Testis (tissue), 2 donors: ENCODE results near the gene RPTOR.

Experiments
- POLR2A ChIP-seq: fragments of 450-650 bp; IDR thresholded peaks from one replicate; pipeline ENCODE4 v1.6.1; 2017; ENCODE audit warnings: antibody characterized with exemption, mild to moderate bottlenecking, moderate library complexity
- TF ChIP-seq, protein P1 (sequence below), 3 experiments: fragments of 450-650 bp in 2 of 3; fragments of 200-600 bp in 1 of 3; sonication (generic) in 1 of 3; IDR thresholded peaks; one replicate each; pipeline ENCODE4 v1.5.1; 2016 to 2019; ENCODE audit warnings: antibody characterized with exemption in 3 of 3, mild to moderate bottlenecking in 2 of 3, moderate library complexity in 1 of 3

DNA sequence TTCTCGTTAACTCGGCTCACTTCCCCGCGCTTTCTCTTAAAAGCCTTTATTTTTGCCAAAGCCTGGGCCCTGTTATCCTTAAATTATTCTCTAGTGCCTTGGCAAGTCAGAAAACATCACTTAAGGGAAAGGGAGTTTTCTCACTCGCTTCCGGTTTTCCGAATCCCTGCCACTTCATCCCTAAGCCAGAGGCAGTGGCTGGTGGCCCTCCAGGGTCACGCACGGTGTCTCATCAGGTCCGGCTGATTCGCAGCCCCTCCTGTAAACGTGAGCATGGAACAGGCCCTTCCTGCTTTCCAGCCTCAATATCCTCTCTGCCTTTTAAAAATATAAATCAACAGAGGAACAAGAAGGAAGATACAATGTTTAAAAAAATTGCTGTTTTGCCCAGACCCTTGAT lies 304.5 kb downstream of the RPTOR start:
- TF ChIP-seq, protein P1, sequence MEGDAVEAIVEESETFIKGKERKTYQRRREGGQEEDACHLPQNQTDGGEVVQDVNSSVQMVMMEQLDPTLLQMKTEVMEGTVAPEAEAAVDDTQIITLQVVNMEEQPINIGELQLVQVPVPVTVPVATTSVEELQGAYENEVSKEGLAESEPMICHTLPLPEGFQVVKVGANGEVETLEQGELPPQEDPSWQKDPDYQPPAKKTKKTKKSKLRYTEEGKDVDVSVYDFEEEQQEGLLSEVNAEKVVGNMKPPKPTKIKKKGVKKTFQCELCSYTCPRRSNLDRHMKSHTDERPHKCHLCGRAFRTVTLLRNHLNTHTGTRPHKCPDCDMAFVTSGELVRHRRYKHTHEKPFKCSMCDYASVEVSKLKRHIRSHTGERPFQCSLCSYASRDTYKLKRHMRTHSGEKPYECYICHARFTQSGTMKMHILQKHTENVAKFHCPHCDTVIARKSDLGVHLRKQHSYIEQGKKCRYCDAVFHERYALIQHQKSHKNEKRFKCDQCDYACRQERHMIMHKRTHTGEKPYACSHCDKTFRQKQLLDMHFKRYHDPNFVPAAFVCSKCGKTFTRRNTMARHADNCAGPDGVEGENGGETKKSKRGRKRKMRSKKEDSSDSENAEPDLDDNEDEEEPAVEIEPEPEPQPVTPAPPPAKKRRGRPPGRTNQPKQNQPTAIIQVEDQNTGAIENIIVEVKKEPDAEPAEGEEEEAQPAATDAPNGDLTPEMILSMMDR (IDR thresholded peaks at IDR 0.05): no peak
- no peak for TF ChIP-seq POLR2A
